CD4-positive, alpha-beta T cell treated with Interferon gamma for 1 hour (primary cell): ENCODE data around the gene AUH.

Experiments used
- DNase-seq: peaks from one replicate; pipeline ENCODE4 v3.0.0-alpha.2; 2020

Gene AUH

DNA sequence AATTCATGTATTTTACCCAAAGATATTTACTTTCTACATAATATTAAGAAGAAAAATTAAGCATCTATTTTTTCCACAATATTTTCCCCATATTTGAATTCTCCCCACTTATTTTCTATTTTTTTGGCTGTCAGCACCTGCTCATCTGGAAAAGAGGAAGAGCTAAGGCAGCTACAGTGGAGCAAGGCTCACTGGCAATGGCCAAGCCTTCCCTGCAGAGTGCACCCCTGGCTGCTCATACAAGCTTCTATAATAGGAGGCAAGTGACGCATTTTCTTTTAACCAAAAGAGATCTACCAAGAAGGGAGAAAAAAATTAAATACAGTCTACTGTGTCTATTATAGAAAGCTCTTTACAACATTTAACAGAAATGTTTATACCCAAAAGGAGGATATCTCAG, 72.5 kb downstream of the AUH start:
- no peak for DNase-seq

GRCh38 chr9:91285729-91286353, 75.9 kb downstream of the AUH start:
- no peak for DNase-seq

- no peak for DNase-seq
These were observed 79.4 kb downstream of the AUH start for GRCh38 chr9:91282292-91282691.

GRCh38 chr9:91279296-91280204, 82.2 kb downstream of the AUH start:
- DNase-seq: no peak

GRCh38 chr9:91276513-91276912, 85.2 kb downstream of the AUH start:
- DNase-seq: no peak

- DNase-seq: no peak
These were observed 86.1 kb downstream of the AUH start for GRCh38 chr9:91275655-91276054.

DNA sequence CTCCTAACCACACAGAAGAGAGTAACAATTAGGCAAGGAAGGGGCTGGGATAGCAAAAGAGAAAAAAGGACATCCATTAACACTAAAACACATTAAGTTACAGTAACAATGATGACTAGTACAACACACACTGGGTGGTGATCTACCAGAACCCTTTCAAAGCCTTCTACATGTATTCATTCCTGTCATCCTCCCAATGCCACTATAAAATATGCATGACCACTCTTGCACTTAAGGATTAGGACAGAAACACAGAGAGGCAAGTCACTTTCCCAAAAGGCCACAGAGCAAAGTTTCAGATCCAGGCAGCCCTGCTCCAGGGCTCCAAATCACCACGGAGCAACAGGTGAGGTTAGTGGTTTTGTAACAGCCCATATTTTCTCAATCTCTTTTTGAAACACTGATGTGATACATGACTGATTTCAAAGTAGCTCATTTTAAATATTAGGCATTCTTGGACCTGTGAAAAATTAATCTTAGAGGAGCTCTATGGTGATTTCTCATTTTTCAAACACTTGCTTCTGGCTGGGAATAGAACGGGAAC, 86.7 kb downstream of the AUH start:
- DNase-seq: no peak

DNA sequence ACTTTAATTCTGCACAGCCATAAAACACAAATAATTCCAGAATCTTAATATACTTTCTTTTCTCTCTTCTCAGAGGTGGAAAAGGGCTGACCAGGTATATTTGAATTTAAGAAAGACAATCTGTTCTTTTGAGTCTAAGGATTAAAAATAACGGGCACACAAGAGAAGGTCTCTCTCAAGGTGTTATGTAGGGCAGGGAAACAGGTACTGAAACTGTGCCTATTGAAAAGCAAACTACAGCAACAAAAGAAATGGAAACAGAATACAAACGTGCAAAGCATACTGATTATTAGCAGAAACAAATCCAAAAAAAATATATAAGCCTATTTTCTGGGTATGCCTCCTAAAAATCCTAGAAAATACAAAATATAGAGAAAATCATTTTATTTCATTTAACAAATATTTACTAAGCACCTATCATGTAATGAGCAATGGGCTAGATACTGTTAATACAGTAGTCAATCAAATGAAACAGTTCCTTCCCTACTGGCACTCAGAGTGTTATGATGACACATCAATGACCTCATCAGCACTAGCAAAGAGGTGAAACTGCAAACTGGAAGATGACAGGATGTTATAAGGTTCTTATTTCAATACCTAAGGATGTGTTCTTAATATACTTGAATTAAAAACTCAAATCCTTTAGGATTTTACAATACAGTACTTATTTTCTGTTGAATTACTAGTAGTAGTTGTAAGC, 87.7 kb downstream of the AUH start:
- no peak for DNase-seq

DNA sequence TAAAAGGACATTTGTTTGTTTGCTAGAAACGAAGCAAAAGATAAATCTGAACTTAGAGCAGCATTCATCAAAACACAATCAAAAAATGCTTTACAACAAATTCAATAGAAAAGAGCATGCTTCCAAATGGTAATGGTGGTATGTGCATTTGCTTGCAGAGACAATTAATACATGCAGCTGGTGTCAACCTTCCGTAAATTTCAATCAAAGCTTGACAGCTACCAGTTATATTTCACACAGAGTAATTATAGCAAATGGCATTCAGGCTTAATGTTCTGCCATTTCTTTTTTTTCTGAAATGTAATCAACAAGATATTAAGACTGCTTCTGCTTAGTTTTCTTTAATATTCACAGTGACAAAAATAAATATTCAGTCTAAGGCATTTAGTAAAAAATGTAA, 90.6 kb downstream of the AUH start:
- no peak for DNase-seq

GRCh38 chr9:91269907-91270491, 91.7 kb downstream of the AUH start:
- no peak for DNase-seq

DNA sequence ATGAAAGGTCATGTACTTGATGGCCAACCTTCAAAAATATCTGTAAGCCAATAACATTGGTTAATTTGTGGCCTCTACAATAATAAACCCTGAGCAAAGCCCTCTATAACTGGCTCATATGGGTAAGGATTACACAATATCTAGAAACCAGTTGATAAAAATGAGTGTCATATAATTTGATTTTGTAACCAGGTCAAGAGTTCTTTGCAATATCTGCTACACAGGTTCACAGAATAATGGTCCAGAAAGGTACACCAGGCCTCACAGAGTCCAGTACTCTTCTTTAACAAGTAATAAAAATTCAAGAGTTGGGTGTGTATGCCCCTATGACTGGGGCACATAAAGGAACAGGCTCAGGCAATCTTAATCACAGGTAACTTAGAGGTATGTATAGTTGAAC, 95.3 kb downstream of the AUH start:
- no peak for DNase-seq

- DNase-seq: no peak
These were observed 96.2 kb downstream of the AUH start for GRCh38 chr9:91265514-91265913.

- DNase-seq: no peak
These were observed 100.3 kb downstream of the AUH start for GRCh38 chr9:91261417-91261816.

DNA sequence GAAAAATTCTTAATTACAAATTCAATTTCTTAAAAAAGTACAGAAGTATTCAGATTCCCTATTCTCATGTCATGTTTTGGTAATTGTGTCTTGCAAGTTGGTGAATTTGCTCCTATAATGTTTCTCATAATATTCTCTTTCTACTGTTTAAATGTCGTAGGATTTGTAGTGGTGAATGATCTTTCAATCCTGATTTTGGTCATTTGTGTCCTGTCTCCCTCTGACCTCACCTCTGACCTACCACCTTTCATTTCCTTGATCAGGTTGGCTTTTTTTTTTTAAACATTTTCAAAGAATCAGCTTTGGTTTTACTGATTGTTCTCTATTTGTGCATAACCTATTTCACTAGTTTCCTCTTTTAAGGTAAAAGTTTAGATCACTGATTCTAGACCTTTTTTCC, 102.6 kb downstream of the AUH start:
- DNase-seq: no peak

DNA sequence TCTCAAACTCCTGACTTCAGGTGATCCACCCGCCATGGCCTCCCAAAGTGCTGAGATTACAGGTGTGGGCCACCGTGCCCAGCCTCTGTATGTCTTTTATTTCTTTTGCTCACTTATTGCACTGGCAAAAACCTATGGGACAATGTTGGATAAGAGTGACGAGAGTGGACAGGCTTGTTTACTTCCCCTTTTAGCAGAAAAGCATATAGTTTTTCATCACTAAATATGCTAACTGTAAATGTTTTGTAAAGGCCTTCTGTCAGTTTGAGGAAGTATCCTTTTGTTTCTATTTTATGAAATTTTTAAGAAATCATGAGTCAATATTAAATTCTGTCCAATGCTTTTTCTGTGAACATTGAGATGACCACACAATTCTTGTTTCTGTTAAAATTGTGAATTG, 103.3 kb downstream of the AUH start:
- DNase-seq: no peak

DNA sequence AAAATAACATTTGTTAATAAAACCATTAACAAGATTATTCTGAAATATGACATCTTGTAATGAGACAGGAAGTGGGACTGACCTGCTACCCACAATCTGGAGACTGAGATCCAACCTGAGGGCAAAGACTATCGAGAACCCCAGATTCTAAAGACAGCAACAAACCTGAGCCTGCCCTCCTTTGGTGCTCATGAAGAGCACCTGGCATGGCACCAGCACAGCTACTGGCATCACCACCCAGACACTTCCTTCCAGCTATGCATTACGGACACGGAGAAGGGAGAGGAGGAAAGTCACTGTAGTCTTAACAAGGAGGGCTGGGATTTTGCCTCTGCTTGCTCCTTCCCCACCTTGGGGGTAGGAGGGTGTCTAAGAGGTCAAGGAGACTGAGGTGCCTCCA, 105.5 kb downstream of the AUH start:
- no peak for DNase-seq

DNA sequence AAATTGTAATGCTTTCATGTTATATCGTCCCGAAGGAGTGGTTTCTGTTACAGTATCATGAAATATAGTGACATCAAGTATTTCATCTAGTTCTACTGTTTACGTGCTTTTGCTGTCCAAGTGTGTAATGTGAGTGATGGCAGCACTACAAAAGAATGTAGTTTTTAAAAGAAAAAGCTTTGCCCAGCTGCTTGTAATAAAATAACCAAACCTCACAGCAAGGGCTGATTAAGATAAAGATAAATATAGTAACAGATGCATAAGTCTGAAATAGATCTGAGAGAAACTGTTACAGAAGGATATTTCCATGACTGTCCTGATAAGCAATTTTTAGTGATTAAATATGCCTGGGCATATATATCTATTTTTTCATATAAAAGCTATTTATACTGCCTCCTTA, 106.4 kb downstream of the AUH start:
- no peak for DNase-seq

GRCh38 chr9:91253488-91253887, 108.2 kb downstream of the AUH start:
- DNase-seq: peak; percentile 13

DNA sequence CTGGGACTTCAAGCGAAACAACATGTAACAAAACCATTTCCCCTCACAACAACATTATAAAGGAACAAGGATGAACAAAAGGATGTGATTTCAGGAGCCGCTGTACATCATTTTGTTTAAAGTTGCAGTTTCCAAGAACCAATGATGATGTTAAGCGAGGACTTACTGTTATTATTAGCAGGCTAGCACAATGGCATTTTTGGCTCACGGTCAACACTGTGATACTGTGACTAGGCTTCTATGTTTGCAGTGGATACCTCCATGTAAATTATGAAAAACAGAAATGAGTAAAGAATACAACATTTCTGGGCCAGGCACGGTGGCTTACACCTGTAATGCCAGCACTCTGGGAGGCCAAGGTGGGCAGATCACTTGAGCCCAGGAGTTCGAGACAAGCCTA, 113.0 kb downstream of the AUH start:
- no peak for DNase-seq

DNA sequence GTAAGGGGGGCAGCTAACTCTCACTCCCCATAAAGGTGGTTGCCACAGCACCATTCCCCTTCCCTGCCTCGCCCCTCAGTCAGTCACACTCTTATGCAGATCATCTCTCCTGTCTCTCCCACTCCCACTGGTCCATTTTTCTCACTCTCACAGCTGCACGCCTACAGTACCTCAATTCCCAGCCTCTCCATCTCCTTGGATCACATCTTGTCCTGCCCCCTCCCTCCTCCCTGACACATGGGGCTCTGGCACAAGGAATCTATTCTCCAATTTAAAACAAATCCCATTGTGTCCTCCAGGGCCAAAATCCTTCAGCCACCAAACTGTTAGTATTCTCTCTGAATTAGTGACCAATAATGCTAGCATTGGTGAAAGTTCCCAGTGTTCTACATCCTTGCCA, 114.4 kb downstream of the AUH start:
- DNase-seq: no peak

DNA sequence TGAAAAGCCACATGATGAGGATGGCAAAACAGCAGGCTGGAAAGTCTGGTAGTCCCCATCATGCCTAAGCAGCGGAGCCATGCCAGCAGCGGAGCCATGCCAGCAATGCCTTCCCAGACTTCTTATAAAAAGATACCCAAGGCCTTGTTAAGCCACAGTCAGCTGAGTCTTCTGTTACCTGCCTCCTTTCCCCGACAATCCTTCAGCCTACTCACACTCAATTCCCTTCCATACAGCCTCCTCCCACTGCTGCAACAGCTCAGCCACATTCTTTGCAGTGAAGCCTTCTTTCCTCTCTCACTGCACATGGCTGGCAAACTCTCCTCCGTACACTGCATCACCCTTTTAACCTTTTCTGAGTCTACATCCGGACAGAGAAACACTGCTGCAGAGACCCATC, 114.9 kb downstream of the AUH start:
- DNase-seq: no peak

- no peak for DNase-seq
These were observed 116.0 kb downstream of the AUH start for GRCh38 chr9:91245431-91246313.
